Measurements from ENCODE around the gene SNRK.

The SNRK gene

GRCh38 chr3:43309372-43310305, 23.3 kb downstream of the SNRK start:
- no peak for DNase-seq (ENCODE audit: low spot score)

- no peak for DNase-seq (ENCODE audit: low spot score)
Observed at GRCh38 chr3:43316783-43317460, 30.6 kb downstream of the SNRK start.

DNA sequence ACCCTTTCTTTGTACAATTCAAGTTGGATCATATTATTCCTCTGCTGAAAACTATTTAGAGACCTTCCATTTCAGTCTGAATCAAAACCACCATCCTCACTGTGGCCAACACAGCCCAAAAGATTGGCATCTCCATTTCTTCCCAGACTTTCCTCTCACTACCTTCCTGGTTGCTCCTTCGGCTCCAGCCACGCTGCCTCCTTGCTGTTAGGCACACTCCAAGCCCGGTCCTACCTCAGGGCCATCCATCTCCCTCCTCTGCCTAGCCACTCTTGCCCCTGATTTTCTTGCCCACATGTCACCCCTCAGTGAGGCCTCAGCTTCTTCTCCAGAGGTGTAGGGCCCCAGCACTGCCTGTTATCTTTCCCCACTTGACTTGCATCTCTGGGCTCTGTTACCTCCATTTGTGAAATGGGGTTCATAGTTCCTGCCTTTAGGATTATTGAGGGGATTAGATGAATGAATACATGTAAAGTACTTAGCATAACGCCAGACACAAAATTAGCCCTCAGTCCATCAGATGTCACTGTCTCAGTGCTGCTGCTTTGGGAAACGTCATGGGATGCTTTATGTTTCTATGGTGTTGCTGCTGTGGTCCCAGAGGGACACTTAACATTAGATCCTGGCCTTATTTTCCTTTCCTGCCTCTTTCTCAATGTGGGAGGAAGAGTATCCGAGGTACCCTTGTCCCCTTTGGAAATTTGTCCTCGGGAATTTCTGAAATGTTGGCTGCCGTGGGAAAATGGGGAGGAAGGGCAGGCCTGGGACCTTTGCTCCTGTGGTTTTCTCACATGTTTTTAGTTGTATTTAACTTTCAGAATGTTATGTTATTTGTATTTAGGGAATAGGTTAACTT, 31.3 kb downstream of the SNRK start:
- no peak for DNase-seq (ENCODE audit: low spot score)

GRCh38 chr3:43319376-43319775, 33.0 kb downstream of the SNRK start:
- no peak for DNase-seq (ENCODE audit: low spot score)

DNA sequence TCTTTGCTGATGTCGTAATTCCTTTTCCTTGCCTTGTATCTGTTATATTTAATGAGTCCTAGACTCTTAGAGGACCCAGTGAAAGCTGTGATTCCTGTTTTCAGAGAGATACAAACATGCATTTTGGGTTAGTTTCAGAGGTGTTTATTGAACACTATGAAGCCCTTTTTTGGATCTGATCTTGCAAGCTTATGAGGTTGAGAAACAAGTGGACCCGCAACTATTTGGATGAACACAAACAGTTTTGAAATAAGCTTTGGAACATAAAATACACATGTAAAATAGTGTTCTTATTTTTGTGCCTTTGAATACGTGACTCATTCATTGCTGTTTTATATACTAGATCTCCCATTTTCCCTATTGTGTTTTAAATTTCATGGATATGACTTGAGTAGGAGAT, 33.5 kb downstream of the SNRK start:
- DNase-seq (ENCODE audit: low spot score): no peak

DNA sequence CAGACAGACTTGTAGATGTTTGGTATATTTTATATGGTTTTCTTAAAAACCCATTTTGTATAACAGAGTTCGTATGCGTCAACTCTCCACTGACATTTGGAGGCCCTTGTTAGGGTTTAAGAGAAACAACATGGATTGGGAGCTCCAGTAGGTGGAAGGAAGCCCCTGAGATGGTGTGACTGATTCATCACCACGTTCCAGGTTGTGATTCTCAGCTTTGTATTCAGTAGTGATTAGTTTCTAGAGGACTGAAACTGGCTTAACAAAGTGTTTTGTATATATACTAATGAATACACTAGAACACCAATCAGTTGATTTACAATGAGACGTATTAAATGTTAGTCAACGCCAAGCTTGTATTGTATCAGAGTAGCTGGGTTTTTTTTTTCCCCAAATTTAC, 33.9 kb downstream of the SNRK start:
- DNase-seq (ENCODE audit: low spot score): no peak

GRCh38 chr3:43323541-43323940, 37.2 kb downstream of the SNRK start:
- DNase-seq (ENCODE audit: low spot score): no peak

DNA sequence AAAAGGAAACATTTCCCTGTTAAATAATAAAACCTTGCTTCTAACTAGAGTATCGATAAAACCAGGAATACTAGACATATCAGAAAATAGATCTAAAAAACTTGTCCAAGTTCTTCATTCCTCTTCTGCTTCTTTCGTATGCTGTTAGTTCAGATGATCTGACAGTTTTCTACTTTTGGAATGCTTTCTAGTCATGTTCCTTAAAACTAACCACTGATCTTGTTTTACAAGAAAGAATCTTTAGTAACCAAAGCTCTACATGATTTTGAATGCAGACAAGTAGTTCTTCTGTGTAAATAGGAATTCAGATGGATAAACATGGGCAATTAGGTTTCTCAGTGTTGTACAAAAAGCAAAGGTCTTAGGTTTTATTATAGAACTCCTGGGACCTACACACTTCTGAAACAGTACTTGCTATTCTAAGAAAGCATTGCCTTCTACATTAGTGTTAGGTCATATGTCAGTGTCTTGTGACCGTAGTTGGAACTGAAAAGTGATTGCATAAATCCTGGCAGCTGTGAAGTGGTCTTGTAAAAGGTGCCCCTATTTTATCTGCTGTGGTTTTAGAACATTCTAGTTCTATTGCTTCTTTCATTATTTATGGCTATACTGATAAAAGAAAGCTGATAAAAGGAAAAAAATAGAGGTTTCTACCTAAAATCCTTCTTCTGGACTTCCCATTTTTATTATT, 40.7 kb downstream of the SNRK start:
- no peak for DNase-seq (ENCODE audit: low spot score)

GRCh38 chr3:43327582-43327979, 41.2 kb downstream of the SNRK start:
- DNase-seq (ENCODE audit: low spot score): no peak

- no peak for DNase-seq (ENCODE audit: low spot score)
Observed at GRCh38 chr3:43328653-43329052, 42.3 kb downstream of the SNRK start.

DNA sequence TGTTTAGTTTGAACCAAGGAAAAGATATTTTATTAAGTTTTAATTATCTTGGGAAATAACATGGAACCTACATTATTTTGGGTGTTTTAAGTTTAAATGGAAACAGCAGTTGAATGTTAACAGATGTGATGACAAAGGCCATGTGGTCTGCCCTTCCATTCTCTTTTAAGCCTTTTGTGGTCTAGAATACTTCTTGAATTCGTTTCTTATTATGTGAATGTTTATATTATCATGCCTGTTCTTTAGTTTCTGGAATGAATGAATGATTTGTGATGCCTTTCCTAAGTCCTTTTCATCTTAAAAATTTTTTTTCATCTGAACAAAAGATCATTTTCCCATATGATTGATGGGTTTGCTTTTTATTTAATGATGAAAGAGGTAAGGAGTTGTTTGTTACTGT, 44.6 kb downstream of the SNRK start:
- DNase-seq (ENCODE audit: low spot score): no peak

DNA sequence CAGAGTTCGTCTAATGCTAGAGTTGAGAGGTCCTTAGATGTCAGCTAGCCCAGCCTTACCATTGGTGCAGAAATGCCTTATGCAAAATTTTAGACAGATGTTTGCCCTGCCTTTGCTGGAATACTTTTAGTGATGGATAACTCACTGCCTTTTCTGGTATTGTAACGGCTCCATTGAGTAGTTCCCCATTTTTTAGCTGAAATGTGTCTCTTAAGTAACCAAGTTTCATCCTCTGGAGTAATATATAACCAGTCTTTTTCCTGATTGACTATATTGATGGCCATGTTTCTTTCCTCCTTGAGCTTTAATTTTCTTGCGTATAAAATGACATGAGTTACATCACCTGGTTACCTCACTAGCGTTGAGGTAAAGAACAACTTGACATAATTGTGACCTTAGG, 45.0 kb downstream of the SNRK start:
- DNase-seq (ENCODE audit: low spot score): no peak

DNA sequence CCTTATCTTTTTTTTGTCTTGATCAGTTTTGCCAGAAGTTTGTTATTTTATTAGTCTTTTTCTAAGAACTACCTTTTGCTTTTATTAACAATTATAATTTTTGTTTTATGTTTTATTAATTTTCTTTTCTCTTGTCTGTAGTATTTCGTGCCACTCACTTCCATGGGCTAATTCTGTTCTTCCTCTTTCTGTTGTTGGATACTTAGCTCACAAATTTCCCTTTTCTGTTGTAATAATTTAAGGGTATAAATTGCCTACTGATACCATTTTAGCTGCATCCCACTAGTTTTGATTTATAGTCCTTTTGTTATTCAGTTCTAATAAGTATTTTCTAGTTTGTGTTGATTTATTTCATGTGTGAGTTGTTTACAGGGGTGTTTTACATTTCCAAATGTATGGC, 48.6 kb downstream of the SNRK start:
- no peak for DNase-seq (ENCODE audit: low spot score)

GRCh38 chr3:43335799-43336198, 49.5 kb downstream of the SNRK start:
- DNase-seq (ENCODE audit: low spot score): no peak

DNA sequence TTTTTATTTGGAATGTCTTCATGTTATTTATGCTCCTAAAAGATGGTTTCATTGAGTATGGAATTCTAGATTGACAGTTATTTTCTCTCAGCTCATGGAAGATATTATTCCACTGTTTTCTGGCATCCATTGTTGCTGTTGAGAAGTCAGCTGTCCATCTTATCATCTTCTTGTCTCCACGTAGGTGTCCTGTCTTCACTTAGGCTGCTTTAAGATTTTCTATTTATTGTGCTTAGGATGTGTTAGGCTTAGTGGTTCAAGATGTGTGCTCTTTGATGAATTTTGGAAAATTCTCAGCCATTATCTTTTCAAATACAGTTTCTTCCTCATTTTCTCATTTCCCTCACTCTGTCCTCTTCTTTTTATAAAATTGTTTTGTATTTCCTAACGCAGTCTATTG, 52.0 kb downstream of the SNRK start:
- no peak for DNase-seq (ENCODE audit: low spot score)

GRCh38 chr3:43340403-43340802, 54.1 kb downstream of the SNRK start:
- DNase-seq (ENCODE audit: low spot score): no peak

DNA sequence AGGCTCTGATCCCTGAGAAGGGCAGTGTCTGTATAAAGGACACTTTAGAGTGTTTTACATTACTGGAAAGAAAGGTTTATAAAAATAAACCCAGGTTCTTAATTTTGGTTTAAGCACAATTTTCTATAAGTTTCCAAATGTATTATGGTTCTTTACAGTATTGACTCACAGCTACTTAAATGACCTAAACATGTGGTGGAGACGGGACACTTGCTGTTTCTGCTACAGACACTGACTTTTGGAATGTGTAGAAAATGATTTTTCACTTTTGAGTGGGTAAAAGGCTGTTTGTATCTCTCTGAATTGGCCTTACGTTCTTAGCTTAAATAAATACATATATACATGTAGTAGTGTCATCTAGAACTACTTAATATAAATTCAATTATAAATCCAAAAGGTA, 55.4 kb downstream of the SNRK start:
- no peak for DNase-seq (ENCODE audit: low spot score)

DNA sequence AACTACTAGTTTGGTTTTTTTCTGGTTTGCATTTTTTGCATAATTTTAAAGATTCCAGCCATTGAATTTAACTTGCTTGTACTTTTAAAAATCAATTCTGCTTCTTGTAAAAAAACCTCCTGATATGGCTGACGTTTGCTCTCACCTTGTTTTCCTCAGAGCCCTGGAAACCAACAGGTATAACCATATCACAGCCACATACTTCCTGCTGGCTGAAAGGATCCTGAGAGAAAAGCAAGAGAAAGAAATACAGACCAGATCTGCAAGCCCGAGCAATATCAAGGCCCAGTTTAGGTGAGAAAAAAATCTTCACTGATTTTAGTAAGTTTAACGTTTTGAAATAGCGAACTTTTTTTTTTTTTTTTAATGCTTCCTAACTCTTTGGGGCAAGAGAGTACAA, 56.8 kb downstream of the SNRK start:
- no peak for DNase-seq (ENCODE audit: low spot score)

GRCh38 chr3:43343815-43344214, 57.5 kb downstream of the SNRK start:
- DNase-seq (ENCODE audit: low spot score): no peak

- no peak for DNase-seq (ENCODE audit: low spot score)
Observed at GRCh38 chr3:43344520-43344919, 58.2 kb downstream of the SNRK start.

DNA sequence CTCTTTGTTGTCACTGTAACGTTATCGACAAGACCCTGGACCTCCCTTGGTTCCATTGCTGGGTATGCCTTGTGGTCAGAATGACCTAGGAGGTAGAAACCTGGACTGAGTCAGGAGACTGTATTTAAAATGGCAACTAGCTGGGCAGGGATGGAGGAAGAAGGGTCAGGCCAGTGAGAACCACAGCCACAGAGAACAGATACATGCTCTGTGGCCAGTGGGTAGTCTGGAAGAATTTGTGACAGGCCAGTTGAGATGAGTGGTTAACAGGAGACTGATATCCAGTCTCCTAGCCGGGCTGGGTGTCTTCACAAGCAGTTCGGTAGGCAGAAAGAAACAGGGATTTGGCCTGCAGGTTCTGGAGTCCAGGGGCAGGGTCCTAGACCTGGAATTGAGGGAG, 58.9 kb downstream of the SNRK start:
- no peak for DNase-seq (ENCODE audit: low spot score)

GRCh38 chr3:43345877-43346276, 59.5 kb downstream of the SNRK start:
- no peak for DNase-seq (ENCODE audit: low spot score)
